Measurements from ENCODE around the gene CDC37L1.

The CDC37L1 gene

GRCh38 chr9:4668604-4669003, 10.8 kb upstream of the CDC37L1 start:
- no peak for DNase-seq (ENCODE audit: low read depth)
- no peak overlapping the region for H3K4me3 ChIP-seq (ENCODE audit: low read length)
- no peak for TF ChIP-seq CTCF (IDR thresholded peaks at IDR 0.05; ENCODE audit: insufficient read depth, low read depth, low read length, missing control alignments)

GRCh38 chr9:4669890-4670289, 9.5 kb upstream of the CDC37L1 start:
- no peak for DNase-seq (ENCODE audit: low read depth)
- TF ChIP-seq CTCF (IDR thresholded peaks at IDR 0.05; ENCODE audit: insufficient read depth, low read depth, low read length, missing control alignments) = no peak
- H3K4me3 ChIP-seq (ENCODE audit: low read length) = no peak overlapping the region

- DNase-seq (ENCODE audit: low read depth) = no peak
- no peak overlapping the region for H3K4me3 ChIP-seq (ENCODE audit: low read length)
- TF ChIP-seq CTCF (IDR thresholded peaks at IDR 0.05; ENCODE audit: insufficient read depth, low read depth, low read length, missing control alignments) = no peak
Observed at GRCh38 chr9:4670591-4670990, 8.8 kb upstream of the CDC37L1 start.

GRCh38 chr9:4671737-4672136, 7.6 kb upstream of the CDC37L1 start:
- no peak overlapping the region for H3K4me3 ChIP-seq (ENCODE audit: low read length)
- TF ChIP-seq CTCF (IDR thresholded peaks at IDR 0.05; ENCODE audit: insufficient read depth, low read depth, low read length, missing control alignments) = no peak
- no peak for DNase-seq (ENCODE audit: low read depth)

GRCh38 chr9:4674783-4675182, 4.6 kb upstream of the CDC37L1 start:
- H3K4me3 ChIP-seq (ENCODE audit: low read length) = no peak overlapping the region
- TF ChIP-seq CTCF (IDR thresholded peaks at IDR 0.05; ENCODE audit: insufficient read depth, low read depth, low read length, missing control alignments) = no peak
- peak; percentile 68 for DNase-seq (ENCODE audit: low read depth)

GRCh38 chr9:4677392-4677791, 2.0 kb upstream of the CDC37L1 start:
- H3K4me3 ChIP-seq (ENCODE audit: low read length) = no peak overlapping the region

More at GRCh38 chr9:4677392-4677791, 2.0 kb upstream of the CDC37L1 start:
- no peak for DNase-seq (ENCODE audit: low read depth)
- TF ChIP-seq CTCF (IDR thresholded peaks at IDR 0.05; ENCODE audit: insufficient read depth, low read depth, low read length, missing control alignments) = no peak
